Erythroblast (primary cell): Measurements from ENCODE around the gene NDUFB10.

ENCODE experiments used
- GATA1 ChIP-seq: IDR thresholded peaks from 2 replicates; pipeline ENCODE4 v1.6.1; 2011; ENCODE audit warnings: low read depth, mild to moderate bottlenecking, control low read depth, low read length, moderate library complexity
- POLR2A ChIP-seq: IDR thresholded peaks from 2 replicates; pipeline ENCODE4 v1.6.1; 2011; ENCODE audit warnings: mild to moderate bottlenecking, low read length

DNA sequence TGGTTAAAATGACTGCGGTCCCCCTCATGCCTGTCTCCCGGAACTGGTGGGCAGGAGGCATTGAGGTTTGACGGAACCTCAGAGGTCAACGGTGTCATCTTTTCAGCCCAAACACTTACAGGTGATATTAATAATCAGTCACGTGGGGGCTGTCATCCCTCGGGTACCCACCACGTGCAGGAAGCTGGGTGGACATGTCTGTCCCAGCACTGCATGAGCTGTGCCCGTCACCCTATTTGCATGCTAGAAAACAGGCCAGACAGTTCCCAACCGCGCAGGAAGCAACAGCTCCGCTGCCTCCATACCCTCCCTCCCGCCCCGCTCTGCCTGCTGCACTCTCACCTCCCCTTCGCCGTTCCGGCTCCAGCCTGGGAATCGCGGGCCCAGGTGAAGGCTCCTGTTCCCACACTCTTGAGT is 31.8 kb downstream of the NDUFB10 start:
- TF ChIP-seq POLR2A (no peak), GATA1 (no peak)
